ENCODE measurements around the gene XBP1.

DNA sequence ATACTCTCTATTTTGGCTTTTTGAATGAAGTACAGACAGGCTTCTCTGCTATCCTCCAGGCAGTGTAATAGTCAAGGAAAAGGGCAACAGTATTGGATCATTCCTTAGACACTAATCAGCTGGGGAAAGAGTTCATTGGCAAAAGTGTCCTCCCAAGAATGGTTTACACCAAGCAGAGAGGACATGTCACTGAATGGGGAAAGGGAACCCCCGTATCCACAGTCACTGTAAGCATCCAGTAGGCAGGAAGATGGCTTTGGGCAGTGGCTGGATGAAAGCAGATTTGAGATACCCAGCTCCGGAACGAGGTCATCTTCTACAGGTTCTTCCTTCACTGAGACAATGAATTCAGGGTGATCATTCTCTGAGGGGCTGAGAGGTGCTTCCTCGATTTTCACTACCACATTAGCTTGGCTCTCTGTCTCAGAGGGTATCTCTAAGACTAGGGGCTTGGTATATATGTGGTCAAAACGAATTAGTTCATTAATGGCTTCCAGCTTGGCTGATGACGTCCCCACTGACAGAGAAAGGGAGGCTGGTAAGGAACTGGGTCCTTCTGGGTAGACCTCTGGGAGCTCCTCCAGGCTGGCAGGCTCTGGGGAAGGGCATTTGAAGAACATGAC is 5.2 kb downstream of the XBP1 start:
- TF ChIP-seq, protein P1, sequence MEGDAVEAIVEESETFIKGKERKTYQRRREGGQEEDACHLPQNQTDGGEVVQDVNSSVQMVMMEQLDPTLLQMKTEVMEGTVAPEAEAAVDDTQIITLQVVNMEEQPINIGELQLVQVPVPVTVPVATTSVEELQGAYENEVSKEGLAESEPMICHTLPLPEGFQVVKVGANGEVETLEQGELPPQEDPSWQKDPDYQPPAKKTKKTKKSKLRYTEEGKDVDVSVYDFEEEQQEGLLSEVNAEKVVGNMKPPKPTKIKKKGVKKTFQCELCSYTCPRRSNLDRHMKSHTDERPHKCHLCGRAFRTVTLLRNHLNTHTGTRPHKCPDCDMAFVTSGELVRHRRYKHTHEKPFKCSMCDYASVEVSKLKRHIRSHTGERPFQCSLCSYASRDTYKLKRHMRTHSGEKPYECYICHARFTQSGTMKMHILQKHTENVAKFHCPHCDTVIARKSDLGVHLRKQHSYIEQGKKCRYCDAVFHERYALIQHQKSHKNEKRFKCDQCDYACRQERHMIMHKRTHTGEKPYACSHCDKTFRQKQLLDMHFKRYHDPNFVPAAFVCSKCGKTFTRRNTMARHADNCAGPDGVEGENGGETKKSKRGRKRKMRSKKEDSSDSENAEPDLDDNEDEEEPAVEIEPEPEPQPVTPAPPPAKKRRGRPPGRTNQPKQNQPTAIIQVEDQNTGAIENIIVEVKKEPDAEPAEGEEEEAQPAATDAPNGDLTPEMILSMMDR (IDR thresholded peaks at IDR 0.05): no peak
- TF ChIP-seq ZFX (IDR thresholded peaks at IDR 0.05; ENCODE audit: borderline replicate concordance): no peak

Measured in 22Rv1 (cell line).